GM18511 (cell line): Measurements from ENCODE around the gene GALR3.
"Not testable (repeated sequence)": the region's sequence is repeated elsewhere in the genome, so short reads cannot be mapped to it uniquely, and the experiment has no call there.

ENCODE experiments used
- ATAC-seq: cut with Tn5 transposase; IDR thresholded peaks from one replicate; pipeline ENCODE4 v1.9.1; 2021; ENCODE audit warnings: mild to moderate bottlenecking, moderate library complexity; ENCODE audit not compliant: unreplicated experiment

GALR3 gene, protein sequence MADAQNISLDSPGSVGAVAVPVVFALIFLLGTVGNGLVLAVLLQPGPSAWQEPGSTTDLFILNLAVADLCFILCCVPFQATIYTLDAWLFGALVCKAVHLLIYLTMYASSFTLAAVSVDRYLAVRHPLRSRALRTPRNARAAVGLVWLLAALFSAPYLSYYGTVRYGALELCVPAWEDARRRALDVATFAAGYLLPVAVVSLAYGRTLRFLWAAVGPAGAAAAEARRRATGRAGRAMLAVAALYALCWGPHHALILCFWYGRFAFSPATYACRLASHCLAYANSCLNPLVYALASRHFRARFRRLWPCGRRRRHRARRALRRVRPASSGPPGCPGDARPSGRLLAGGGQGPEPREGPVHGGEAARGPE

DNA sequence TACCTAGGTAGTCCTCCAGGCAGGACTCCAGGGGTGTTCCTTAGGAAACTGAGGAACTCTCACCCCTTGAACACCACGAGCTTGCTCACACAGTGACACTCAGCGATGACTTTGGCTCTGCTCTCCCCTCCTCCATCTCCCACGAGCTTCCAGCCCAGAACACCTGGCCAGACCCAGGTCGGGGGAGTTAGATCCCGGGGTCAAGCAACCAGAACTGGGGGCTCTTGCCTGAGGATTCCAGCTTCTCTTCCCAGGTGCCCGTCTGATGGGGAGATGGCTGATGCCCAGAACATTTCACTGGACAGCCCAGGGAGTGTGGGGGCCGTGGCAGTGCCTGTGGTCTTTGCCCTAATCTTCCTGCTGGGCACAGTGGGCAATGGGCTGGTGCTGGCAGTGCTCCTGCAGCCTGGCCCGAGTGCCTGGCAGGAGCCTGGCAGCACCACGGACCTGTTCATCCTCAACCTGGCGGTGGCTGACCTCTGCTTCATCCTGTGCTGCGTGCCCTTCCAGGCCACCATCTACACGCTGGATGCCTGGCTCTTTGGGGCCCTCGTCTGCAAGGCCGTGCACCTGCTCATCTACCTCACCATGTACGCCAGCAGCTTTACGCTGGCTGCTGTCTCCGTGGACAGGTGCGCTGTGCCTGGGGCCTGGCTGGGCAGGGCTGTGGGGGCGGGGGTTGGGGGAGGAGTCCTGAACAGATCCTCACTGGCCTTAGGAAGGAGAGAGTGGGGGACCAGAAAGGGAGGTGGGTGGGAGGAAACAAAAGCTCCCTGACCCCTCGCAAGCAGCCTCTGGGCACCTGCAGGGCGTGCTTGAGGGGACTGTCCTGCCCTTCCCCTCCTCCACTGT, at the start of gene GALR3:
Gene GALR3, plus strand, starts transcription at position 249 of the 852 bp plus-strand sequence. Its CDS starts 25 bp downstream, at position 274.
- ATAC-seq: no peak

DNA sequence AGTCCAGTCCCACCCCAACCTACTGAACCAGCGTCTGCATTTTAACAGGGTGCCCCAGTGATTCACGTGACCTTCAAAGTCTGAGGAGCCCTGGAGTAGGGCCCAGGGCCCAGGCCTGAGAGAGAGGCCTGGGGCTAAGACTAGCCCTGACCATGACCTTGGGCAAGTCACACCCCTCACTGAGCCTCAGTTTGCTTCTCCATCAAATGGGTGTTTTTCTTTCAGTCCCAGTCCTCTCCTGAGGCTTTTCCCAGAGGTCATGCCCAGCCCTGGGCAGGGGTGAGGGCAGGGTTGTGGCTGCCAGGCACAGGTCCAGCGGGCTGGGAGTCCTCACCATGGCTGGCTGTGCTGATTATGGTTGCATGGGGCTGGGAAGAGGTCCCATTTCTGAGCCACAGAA, 48.5 kb upstream of the GALR3 start:
- no peak for ATAC-seq

DNA sequence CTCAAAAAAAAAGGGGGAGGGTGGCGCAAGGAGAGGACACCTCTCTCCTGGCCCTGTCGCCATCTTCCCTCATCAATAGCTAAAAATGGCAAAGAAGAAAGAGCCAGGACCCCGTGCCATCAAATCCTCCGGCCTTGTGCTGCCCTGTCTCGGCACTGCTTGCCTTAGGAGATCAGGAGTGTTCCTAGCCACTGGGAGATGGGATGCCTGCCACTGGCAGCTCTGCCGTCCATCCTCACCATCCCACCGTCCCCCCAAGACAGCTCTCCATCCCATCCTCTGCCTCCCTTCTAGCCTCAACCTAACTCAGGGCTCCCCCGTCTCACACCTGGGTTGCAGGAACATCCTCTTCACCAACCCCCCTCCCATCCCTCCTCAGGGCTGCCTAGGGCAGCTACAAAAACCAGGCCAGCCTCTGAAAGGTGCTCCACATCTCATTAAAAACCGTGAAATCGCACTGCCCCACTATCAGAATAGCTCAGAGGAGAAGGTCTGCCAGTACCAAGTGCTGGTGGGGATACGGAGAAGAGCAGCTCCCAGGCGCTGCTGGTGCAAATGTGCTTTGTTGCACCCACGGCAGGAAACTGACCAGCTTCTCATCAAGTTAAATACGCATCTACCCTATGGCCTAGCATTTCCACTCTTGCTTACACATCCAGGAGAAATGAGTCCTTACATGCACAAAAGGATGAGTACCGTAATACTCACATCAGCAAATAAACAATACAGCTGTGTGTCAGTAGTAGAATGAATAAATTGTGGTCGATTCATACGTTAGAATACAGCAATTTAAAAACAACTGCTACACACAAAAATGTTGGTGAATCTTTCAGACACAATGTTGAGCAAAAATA, 47.2 kb upstream of the GALR3 start:
- no peak for ATAC-seq

DNA sequence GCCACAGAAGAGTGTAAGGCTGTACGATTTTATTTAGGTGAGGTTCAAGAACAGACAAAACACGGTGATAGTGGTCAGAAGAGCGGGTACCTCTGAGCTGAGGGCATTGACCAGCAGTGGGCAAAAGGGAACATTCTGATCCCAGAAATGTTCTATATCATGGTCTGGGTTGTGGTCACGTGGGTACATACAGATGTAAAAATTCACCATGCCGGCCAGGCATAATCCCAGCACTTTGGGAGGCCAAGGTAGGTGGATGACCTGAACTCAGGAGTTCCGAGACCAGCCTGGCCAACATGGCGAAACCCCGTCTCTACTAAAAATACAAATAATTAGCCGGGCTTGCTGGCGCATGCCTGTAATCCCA, 46.6 kb upstream of the GALR3 start:
- no peak for ATAC-seq

DNA sequence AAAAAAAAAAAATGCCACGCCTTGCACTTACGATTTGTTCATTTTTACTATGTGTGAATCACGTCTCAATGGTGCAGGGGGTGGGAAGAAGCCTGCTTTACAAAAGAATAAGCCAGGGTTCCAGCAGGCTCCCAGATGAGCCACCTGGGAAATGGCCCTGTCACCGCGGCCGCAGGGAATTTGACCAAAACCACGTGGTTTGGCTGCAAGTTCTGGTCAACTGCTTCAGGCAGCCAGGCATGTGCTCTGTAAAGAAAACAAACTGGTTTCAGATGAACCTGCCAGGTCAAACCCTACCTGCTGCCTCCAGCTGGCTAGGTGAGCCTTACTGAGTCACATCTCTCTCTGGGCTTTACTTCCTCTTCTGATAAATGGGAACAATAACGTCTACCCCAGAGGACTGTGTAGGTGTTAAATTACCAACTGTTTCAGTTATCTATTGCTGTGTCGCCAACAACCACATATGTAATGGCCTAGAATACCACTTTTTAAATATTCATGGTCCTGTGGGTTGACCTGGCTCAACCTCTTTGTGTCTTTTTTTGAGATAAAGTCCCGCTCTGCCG, 46.0 kb upstream of the GALR3 start:
- ATAC-seq: no peak

DNA sequence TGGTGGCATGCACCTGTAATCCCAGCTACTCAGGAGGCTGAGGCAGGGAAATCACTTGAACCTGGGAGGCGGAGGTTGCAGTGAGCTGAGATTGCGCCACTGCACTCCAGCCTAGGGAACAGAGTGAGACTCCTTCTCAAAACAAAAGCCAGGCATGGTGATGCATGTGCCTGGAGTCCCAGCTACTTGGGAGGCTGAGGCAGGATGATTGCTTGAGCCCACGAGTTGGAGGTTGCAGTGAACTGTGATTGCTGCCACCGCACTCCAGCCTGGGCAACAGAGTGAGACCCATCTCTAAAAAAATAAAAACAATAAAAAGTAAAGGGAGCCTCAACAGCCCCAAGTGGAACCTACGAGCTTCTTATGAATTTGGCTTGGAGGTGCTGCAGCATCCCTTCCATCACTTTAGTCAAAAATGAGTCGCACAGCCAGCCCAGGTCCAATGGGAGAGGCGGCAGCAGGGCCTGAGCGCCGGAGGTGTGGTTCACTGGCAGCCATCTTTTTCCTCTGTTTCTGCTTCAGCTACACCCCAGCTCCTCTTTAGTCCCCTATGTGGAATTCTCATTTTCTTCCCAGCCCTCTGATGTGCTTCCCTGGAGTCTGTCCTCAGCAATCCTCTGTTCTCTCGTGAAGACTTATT, 44.7 kb upstream of the GALR3 start:
- no peak for ATAC-seq

DNA sequence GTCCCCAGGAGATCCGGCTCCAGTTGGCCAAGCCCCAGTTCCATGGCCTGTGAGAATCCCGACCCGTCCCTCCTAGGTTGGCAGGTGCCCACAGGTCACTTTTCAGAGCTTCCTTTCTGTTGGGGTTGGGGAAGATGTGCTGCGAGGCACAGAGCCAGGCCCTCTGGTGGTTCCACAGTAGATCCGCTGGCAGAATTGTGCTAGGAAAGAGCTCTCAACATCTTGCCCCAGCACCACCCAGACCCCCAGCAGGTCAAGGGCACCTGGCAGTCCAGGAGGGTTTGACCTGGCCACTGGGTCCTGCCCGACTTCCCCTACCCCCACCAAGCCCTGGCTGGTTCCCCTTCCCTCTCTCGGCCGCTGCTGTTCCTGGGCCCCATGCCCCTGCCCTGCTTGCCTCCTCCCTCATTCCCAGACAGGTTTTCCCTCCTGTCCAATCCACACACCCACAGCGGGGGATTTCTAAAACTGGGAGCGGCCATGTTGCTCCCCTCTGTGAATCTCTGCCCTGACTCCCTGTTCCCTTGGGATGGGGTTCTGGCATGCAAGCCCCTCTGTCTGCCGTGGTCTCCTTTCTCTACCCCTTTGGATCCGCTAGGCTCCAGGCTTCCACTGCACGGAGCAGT, 41.6 kb upstream of the GALR3 start:
- no peak for ATAC-seq

DNA sequence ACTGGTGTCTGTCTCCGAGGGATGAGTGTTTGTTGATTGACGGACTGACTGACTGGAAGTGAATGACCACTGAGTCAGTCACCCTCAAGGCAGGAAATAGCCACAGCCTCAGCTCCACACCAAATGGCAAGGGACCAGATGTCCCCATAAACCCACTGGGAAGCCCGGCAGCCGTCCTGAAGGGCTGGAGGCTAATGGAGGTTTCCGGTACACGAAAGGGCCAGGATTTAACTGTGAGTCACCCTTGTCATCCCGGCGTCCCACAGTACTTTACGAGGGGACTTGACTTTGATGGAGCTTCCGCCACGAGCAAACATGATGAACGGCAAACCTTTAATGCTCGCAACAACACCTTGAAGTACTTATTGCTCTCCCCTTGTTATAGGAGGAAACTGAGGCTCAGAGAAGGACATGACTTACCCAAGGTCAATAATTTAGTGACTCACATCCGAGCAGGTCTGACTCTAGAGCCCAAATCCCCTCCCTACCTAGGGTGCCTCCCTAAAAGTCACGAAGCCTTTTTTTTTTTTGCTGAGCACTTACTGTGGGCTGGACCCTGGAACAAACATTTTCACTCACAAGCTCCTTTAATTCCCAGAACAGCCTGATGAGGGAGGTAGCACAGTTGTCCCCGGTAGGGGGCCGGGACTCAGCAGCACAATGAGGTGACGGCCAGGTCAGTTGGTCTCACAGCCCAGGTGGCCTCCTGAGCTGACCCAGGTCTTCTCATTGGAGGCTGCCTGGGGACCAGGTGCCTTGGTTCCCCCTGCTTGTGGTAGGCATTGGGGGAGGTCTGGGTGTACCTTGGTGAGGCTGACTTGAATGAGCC, 40.6 kb upstream of the GALR3 start:
- ATAC-seq: no peak

DNA sequence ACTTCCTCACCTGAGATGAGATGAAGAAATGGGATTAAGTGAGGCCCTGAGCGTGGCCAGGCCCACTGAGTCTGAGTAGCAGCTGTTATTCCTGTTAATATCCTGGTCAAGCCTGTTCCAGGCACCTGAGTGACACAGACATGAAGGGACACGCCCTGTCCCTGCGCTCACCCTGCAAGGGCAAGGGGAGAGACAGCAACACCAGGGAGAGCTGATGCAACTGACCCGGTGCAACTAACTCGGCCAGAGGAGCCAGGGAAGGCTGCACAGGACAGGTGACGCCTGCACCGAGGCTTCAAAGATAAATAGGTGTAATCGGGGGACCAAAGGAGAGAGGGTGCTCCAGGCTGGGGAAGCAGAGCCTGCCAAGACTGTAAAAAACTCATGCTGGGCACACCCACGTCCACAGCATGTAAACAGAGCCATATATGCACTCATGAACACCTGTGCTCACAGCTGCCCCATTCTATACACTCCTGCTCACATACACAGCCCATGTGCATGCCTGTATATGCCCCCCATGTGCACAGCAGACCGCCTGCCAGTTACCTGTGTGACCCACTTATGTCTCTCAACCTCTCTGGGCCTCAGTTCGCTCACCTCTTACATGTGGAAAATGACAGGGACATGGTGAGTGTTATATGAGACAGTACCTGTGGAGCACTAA, 38.2 kb upstream of the GALR3 start:
- ATAC-seq: no peak

DNA sequence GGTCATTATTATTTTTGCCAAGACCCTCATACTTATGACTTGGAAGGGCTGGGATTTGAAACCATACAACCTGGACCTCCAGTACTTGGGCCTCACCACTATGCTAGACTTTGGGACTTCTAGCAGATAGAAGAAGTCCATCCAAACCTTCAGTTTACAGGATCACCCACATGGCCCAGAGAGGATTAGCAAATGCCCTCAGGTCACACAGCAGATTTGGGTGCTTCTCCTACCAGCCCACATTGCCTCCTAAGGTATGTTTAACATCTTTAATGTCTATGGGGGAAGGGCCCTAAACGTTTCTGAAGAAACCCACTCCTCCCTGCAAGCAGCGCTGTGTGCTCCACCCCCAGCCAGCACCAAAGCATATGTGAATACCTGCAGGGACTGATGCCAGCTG, 32.9 kb upstream of the GALR3 start:
- no peak for ATAC-seq

DNA sequence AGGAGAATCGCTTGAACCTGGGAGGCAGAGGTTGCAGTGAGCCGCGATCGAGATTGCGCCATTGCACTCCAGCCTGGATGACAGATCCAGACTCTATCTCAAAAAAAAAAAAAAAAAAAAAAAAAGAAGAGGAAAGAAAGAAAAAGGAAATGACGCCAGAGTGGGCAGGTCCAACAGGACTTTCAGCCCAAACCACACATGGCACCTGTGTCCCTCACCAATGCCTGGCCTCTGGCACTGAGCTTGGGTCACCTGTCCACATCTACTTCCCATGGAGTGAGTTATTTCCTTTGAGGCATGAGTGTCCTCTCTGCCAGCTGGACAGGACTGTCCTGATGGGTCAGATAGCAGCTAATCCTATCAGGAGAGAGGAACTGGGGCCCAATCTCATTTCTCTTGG, 30.7 kb upstream of the GALR3 start:
- ATAC-seq: no peak

DNA sequence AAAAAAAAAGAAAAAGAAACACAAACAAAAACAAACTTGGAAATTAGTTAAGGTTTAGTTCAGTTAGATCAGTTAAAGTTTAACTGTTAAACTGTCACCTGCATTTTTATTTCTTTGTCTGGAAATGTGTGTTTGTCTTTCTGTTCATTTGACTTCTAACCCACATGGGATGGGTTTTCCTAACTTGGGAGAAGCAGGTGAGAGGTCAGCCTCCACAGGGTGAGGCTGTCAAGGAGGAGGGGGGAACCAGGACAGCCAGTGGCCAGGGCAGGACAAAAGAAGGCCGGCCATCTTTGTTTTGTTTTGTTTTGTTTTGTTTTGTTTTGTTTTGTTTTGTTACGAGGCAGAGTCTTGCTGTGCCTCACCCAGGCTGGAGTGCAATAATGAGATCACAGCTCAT, 28.8 kb upstream of the GALR3 start:
- ATAC-seq: no peak

DNA sequence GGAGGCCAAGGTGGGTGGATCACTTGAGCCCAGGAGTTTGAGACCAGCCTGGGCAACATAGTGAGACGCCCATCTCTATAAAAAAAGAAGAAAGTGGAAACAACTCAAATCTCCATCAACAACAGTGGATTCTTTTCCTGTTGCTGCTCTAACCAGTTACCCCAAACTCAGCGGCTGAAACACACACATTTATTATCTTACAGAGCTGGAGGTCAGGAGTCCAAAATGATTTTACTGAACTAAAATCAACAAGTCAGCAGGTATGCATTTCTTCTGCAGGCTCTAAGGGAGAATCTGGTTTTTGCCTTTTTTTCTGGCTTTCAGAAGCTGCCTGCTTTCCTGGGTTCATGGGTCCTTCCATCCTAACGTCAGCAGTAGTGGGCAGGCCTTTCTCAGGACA, 27.1 kb upstream of the GALR3 start:
- ATAC-seq: no peak

DNA sequence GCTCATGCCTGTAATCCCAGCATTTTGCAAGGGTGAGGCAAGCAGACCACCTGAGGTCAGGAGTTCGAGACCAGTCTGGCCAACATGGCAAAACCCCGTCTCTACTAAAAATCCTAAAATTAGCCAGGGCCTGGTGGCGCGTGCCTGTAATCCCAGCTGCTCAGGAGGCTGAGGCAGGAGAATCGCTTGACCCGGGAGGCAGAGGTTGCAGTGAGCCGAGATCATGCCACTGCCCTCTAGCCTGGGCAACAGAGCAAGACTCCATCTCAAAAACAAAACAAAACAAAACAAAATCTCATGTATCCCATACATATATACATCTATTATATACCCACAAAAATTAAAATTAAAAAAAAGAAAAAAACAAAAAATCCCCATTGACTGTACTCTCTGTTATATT, 25.9 kb upstream of the GALR3 start:
- not testable (repeated sequence) for ATAC-seq

DNA sequence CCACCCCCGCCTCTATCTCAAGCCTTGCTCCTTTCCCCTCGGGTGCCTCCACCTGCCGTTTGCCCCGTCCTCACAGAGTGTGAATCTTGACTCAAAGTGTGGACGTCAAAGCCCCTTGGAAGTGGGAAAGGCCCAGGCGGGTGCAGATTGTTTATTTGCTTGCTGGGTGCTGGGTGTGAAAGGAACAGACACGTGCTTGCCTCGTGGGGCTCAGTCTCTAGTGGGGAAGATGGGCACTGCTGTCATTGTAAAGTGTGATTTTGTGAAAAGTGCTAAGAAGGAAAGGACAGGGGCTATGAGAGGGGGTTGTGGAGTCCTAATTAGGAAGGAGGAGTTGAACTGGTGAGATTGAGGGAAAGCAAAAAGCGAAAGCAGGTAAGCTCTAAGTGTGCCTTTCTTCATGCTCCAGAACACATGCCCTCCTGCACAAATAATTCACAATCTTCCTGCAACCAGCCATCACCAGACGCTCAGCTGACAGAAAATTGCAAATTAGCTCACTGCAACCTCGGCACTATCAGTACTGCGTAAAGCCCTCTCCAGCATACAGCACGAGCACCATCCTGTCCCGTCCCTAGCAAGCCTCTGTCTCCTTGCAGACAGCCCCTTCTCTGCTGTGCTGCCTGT, 25.2 kb upstream of the GALR3 start:
- ATAC-seq: no peak

DNA sequence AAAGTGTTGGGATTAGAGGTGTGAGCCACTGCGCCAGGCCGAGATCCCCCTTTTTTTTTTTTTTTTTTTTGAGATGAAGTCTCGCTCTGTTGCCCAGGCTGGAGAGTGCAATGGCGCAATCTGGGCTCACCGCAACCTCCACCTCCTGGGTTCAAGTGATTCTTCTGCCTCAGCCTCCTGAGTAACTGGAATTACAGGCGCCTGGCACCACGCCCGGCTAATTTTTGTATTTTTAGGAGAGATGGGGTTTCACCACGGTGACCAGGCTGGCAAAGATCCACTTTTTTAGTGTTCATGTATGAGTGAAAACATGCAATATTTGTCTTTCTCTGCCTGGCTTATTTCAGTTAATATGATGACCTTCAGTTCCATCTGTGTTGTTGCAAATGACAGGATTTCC, 23.2 kb upstream of the GALR3 start:
- ATAC-seq: not testable (repeated sequence)

DNA sequence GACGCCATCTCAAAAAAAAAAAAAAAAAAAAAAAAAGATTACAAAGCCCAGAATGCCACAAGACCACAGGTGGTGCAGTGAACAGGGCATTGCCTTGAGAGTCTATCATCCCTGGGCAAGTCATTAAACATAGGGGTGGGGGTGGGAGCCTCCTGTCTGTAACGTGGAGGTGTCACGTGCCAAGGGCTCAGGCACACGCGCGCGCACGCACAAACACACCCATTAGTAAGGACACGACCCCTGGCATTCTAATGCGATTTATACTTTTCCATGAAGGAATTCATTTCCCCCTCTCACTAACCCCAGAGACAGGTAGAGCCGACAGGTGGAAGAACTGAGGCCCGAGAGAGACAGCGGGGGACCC, 21.3 kb upstream of the GALR3 start:
- ATAC-seq: no peak
